IPS-NIHi7 (cell line): ENCODE data around the gene UBE2R2.
"Not testable (repeated sequence)": the region's sequence is repeated elsewhere in the genome, so short reads cannot be mapped to it uniquely, and the experiment has no call there.

ENCODE experiments used
- DNase-seq: peaks from one replicate; pipeline ENCODE4 v3.0.0; 2012; ENCODE audit warnings: mixed read lengths; ENCODE audit errors: extremely low spot score

UBE2R2 gene

DNA sequence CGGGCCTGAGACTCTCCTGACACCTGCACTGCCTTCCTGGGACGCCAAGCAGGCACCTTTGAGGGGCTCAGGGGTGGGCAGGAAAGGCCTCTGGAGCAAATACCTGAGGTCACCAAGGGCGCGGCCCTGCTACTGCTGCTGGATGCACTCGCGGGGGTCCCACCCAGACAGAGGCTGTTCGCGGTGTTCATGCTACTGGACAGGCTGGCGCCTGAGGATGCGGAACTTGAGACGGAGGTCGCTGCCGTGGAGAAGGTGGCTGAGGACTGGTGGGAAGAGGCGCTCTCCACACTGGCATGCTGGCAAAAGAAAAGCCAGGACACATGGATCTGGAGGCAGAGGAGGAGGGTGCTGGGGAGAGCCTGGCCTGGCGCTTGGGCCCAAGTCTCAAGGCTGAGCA is 110.7 kb downstream of the UBE2R2 start:
- DNase-seq = no peak

- DNase-seq = no peak
Observed at GRCh38 chr9:33931326-33931725, 114.4 kb downstream of the UBE2R2 start.

DNA sequence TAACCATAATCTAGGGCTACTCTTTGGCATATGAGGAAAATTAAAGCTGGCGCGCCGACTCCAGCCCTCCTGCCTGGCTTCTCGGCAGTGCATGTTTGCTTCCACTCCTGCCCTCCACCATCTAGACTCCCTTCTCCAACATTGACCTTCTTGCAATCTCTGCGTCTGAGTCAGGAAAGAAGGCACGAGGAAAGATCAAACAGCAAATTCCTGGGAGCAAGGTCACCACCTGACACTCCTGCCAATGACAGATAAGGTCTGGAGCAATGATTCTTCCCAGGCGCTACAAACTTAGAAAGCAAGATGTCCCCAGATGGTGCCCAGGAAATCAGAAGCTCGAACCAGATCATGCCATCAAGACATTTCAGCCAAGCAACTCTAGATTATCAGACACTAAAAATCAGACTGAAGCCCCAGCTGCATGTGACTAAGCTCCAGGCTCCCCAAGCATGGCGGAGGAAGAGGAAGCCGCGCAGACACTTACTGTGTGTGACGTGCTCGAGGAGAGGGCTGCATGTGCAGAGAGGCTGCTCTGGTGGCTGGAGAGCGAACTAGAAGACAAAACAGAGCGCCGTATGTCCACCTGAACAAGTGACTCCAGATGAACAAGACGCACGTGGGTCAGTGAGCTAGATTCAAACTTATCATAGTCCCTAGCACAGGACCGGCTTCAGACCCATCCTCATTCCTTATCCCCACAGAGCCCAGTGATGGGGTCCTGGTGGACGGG is 115.3 kb downstream of the UBE2R2 start:
- DNase-seq = no peak

GRCh38 chr9:33934188-33934878 is 117.4 kb downstream of the UBE2R2 start:
- DNase-seq = no peak

GRCh38 chr9:33939924-33940874 is 123.2 kb downstream of the UBE2R2 start:
- DNase-seq = no peak

DNA sequence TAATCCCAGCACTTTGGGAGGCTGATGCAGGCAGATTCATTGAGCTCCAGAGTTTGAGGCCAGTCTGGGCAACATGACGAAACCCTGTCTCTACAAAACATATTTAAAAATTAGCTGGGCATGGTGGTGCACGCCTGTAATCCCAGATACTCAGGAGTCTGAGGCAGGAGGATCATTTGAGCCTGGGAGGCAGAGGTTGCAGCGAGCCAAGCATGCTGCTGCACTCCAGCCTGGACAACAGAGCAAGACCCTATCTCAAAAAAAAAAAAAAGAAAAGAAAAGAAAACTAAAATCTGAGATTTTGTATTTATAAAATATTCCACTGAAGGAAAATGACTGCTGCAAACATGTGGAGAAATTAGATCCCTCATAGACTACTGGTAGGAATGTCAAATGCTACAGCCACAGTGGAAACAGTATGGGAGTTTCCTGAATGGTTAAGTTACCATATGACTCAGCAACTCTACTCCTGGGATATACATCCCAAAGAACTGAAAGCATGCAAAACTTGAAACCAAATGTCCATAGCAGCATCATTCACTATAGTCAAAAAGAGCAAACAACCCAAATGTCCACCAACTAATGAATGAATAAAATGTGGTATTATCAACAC is 125.6 kb downstream of the UBE2R2 start:
- DNase-seq = no peak

GRCh38 chr9:33943389-33943788 is 126.4 kb downstream of the UBE2R2 start:
- no peak for DNase-seq

GRCh38 chr9:33946779-33947535 is 130.0 kb downstream of the UBE2R2 start:
- DNase-seq = no peak

GRCh38 chr9:33950371-33950770 is 133.4 kb downstream of the UBE2R2 start:
- no peak for DNase-seq

GRCh38 chr9:33952066-33952465 is 135.1 kb downstream of the UBE2R2 start:
- no peak for DNase-seq

DNA sequence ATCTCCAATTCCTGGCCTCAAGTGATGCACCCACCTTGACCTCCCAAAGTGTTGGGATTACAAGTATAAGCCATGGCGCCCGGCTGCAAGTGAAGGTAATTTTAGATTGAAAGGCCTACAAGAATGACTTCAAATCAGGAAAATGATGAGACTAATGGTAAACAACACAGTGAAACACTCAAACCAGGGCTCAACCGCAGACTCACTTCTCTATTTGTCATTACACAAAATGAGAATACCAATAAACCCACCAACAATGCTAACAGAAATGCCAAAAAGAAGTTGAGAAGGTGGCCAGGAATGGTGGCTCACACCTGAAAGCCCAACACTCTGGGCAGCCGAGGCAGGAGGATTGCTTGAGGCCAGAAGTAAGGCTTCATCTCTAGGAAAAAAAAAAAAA is 139.6 kb downstream of the UBE2R2 start:
- DNase-seq = no peak

- no peak for DNase-seq
Observed at GRCh38 chr9:33959725-33960124, 142.8 kb downstream of the UBE2R2 start.

DNA sequence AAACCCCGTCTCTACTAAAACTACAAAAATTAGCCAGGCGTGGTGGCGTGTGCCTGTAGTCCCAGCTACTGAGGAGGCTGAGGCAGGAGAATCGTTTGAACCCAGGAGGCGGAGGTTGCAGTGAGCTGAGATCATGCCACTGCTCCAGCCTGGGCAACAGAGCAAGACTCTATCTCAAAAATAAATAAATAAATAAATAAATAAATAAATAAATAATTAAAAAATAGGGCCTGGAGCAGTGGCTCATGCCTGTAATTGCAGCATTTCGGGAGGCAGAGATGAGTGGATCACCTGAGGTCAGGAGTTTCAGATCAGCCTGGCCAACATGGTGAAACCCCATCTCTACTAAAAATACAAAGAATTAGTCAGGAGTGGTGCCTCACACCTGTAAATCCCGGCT is 145.5 kb downstream of the UBE2R2 start:
- DNase-seq = not testable (repeated sequence)

DNA sequence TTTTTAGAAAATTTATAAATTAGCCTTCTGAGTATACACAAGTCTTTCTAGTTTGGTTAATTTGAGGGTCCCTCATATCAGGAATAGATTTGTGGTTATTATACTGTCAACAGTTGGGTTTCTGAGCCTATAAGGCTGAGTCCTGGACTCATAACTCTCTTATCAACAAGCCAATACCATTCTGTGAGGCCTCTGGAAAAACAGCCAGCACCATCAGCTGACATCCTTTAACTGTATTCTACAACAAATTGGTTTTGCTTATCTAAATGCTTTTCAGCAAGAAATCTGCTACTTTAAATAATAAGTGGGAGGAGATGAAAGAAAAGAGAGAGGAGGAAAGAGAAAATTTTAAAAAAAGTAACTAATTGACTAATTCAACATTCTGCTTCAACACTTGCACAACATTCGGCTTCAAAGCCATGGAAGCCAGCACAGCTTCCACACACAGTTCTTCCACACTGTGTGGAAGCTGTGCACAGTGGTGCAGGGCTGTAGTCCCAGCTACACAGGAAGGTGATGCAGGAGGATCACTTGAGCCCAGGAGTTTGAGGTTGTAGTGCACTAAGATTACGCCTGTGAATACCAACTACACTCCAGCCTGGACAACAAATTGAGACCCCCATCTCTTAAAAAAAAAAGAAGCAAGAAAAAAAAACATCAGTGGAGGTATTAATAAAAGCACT is 147.3 kb downstream of the UBE2R2 start:
- DNase-seq = no peak
